GM18907 (cell line): ENCODE results near the gene ZNF280C.
"Not testable (repeated sequence)": the region's sequence is repeated elsewhere in the genome, so short reads cannot be mapped to it uniquely, and the experiment has no call there.

ENCODE experiments used
- ATAC-seq: cut with Tn5 transposase; IDR thresholded peaks from one replicate; pipeline ENCODE4 v1.9.1; 2021; ENCODE audit warnings: mild to moderate bottlenecking, moderate library complexity; ENCODE audit not compliant: unreplicated experiment

ZNF280C gene

GRCh38 chrX:130262231-130262630 is 6.5 kb downstream of the ZNF280C start:
- ATAC-seq = no peak

DNA sequence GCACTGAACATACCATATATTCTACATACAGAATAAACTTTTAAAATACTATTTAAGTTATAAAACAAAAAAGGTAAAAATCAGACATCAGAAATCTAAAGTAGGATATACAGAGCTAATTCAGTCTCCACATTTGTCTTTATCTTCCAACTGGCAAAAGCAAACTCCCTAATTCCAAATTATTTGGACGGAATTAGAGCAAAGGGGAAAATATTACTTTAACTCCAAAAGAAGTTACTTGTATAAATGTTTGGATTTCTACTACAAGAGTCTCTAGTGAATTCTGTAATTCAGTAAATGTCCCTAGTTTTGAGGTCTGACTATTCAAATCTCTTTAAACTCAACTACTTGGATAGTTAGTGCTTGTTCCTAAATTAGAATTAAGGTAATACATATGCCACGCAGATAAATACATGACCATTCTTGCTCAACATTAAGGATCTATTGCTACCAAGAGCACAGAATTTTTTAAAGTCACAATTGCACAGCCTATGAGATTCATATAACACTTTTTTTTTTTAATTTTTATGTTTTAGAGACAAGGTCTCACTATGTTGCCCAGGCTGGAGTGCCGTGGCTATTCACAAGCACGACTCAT is 7.3 kb downstream of the ZNF280C start:
- no peak for ATAC-seq

DNA sequence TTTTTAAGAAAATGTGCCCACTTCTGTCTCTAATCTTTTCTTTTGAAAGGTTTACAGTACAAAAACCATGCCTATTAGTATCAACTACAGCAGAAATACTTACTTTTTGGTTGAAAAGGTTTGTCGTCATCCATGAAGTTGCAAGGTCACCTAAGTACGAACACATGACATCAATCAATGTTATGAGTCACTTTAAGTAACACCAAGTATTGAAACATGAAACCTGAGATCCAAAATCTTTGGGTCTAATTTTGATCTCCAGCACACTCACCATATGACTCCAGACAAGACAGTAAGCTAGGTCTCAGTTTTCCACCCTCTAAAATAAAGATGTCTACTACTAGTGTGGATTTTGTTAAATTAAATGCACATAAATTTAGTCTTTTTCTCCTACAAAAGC is 8.4 kb downstream of the ZNF280C start:
- ATAC-seq = no peak

GRCh38 chrX:130253916-130254315 is 14.8 kb downstream of the ZNF280C start:
- no peak for ATAC-seq

DNA sequence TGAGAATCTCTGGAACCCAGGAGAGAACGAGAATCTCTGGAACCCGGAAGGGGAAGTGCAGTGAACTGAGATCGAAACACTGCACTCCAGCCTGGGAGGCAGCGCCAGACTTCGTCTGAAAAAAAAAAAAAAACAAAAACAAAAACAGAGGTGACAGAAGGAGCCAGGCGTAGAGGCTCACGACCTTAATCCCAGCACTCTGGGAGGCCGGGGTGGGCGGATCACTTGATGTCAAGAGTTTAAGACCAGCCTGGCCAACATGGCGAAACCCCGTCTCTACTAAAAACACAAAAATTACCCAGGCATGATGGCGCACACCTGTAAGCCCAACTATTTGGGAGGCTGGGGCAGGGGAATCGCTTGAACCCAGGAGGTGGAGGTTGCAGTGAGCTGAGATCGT is 17.0 kb downstream of the ZNF280C start:
- ATAC-seq = no peak

DNA sequence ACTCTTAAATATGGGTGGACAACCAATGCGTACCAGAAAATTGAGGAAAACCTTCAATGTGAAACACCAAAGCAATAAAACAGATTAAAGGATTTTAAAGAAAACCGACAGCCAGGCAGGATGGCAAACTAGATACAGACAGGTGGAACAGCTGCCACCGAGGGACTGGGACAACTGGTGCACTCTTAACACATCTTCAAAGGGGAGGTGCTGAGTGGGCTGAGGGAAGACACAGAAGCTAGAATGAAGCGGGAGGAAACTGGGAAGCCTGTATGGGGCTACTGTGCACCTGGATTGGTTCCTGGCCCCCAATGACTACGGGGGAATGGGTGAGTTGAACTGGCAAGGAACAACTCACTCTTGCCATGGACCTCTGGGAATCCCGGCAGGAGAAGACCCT is 20.7 kb downstream of the ZNF280C start:
- no peak for ATAC-seq

DNA sequence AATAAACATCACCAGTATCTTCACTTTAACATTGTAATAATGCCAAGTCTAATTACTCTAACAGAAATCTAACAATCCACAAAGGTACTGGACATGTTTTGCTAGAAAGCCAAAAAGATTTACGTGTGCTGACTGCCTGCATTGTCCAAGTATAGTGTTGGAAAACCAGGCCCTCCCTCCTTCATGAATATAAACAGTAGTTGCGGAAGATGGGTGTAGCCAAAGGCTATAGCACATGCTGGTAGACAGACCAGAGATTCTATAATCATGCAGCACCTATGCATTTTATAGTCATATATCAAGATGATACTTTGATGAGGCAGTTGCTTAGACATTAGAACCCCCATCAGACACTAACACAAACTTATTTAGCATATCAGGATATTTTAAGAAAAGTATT is 22.6 kb downstream of the ZNF280C start:
- no peak for ATAC-seq

DNA sequence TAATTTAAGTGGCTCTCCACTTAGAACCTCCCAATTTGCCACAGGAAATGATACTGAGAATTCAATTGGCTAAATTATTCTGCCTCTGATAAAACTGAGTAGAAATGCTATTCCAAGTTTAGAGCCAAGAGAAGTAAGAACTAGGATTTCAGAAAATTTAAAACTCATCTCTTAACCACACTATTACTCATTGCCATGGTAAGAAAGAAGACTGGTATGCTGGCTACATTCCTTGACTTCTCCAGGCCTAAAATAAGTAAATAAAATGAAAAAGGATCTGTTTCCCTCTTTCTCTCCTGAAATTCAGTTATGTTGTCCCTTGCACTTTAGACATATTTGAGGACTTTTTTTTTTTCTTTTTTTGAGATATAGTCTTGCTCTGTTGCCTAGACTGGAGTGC is 23.3 kb downstream of the ZNF280C start:
- ATAC-seq = no peak

- not testable (repeated sequence) for ATAC-seq
Measured at GRCh38 chrX:130231184-130231583, 37.5 kb downstream of the ZNF280C start.

DNA sequence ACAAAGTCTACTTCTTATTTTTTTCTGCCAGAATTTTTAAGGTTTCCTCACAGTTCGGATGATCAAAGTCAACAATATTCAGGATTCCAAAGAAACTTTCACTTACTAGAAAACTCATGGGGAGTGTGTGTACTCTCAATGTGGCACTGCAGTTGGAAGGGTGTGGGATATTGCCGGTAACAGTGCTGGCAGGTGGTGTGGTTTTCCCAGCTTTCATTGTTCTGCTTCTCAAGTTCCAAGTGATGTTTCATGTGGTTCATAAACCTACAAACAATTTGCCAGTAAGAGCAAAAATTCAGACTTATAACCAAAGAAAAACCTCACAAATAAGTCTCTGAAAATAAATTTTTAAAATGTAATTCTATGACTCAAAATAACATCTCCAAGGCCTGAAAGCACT is 39.8 kb downstream of the ZNF280C start:
- ATAC-seq = no peak

DNA sequence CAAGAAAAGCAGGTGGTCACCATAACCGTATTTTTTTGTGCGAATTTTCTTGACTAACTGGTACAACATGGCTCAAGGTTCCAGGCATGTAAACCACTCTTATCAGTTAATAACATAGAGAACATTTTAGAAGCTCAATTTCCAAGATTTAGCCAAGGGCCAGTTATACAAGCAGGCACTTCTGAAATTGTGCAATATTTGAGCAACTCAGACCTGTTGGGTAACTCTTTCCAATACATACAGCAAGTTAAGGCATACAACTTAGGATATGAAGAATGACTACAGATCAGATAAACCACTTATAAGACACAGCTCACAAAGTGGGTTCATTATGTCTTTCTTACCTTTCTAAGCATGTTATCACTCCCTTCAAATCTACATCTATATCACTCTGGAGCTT is 43.9 kb downstream of the ZNF280C start:
- no peak for ATAC-seq

GRCh38 chrX:130216320-130216719 is 52.4 kb downstream of the ZNF280C start:
- no peak for ATAC-seq

DNA sequence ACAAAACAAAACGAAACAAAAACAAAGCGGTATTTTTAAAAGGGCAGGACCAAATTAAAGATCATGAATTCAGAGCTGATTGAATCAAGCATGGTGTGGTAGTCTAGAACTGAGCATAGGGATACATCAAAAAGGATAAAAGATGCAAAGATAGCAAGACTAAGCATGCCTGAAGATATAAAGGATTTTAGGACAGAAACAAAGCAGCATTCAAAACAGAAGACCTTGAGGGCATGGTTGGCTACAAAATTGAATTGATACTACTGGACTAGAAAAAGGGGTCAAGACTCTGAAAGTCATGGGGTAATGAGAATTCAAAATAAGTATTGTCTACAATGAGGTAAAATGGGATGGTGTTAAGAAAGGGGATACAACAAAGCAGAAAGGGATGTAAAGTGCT is 55.3 kb downstream of the ZNF280C start:
- ATAC-seq = no peak

GRCh38 chrX:130212371-130212770 is 56.3 kb downstream of the ZNF280C start:
- ATAC-seq = no peak

- no peak for ATAC-seq
Measured at GRCh38 chrX:130211415-130212186, 57.1 kb downstream of the ZNF280C start.

DNA sequence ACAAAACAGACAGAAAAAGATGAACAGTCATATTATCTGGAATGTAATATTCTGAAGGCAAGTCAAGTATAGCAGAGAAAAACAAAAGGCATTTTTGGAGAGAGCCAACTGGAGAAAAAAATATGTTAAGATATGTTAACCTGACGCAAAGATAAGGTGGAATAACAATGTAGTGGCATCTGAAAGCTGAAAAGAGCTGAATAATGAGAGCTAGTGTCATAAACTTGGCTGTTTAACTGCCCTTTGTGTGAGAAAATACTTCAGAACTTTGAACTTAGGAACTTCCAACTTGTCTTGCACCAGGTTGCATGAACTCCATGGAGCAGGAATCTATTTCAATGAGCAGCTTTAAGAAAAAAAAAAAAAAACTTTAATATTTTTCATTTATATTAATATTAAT is 64.1 kb downstream of the ZNF280C start:
- no peak for ATAC-seq

DNA sequence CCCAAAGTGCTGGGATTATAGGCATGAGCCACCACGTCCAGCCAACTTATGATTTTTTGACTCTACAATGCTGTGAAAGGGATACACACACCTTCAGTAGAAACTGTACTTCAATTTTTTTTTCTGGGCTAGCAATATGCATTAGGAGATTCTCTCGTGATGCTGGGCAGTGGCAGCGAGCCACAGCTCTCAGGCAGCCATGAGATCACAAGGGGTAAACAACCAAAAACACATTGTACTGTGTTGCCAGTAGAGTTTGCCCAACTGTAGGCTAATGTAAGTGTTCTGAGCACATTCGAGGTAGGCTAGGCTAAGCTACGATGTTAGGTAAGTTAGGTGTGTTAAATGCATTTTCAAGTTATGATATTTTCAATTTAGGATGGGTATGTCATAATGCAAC is 71.2 kb downstream of the ZNF280C start:
- no peak for ATAC-seq

DNA sequence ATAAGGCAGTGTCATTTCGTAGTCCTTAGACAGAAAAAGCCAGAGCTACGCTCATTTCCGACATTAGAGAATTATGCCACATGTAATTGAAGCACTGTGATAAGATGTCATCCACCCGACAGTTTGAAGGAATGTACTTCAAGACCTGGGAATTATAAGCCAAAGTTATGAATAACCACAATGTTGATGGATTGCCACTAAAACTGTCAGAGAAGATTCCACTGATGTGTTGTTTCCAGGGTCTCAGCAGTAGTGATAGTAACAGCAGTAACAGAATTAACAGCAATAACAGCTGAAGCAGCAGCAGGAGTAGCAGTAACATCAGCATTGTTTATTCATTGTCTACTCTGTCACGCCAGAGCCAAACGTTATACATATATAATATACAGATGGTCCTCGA is 72.2 kb downstream of the ZNF280C start:
- no peak for ATAC-seq

- no peak for ATAC-seq
Measured at GRCh38 chrX:130190801-130191200, 77.9 kb downstream of the ZNF280C start.

GRCh38 chrX:130186651-130187050 is 82.0 kb downstream of the ZNF280C start:
- ATAC-seq = no peak

- ATAC-seq = no peak
Measured at GRCh38 chrX:130184857-130185256, 83.8 kb downstream of the ZNF280C start.

- no peak for ATAC-seq
Measured at GRCh38 chrX:130184168-130184567, 84.5 kb downstream of the ZNF280C start.
